HepG2 (cell line): ENCODE data around the gene ARAP3. TPM values are rescaled to one million over a fixed set of nuclear protein-coding genes. Genes with fewer than 3 reads are reported as not detected.

Experiments used
- ATM ChIP-seq: fragments of 450-650 bp; IDR thresholded peaks from 2 replicates; pipeline ENCODE4 v1.7.1; 2017; ENCODE audit warnings: mild to moderate bottlenecking, borderline replicate concordance
- BCLAF1 ChIP-seq: fragments of 450-650 bp; IDR thresholded peaks from 2 replicates; pipeline ENCODE4 v1.6.1; 2017; ENCODE audit warnings: mild to moderate bottlenecking
- BRD4 ChIP-seq: sonication (generic); formaldehyde crosslinking; IDR thresholded peaks from 2 replicates; pipeline ENCODE4 v1.4.0; 2020; ENCODE audit warnings: missing genetic modification reagents
- CENPBD1 ChIP-seq: sonication (generic); formaldehyde crosslinking; IDR thresholded peaks from 2 replicates; pipeline ENCODE4 v1.8.0; 2022; ENCODE audit warnings: missing genetic modification reagents, low read depth, mild to moderate bottlenecking, borderline replicate concordance
- GFI1 ChIP-seq: sonication (generic); formaldehyde crosslinking; IDR thresholded peaks from 2 replicates; pipeline ENCODE4 v1.5.0; 2020; ENCODE audit warnings: missing genetic modification reagents, mild to moderate bottlenecking, borderline replicate concordance
- HIC2 ChIP-seq: sonication (generic); formaldehyde crosslinking; IDR thresholded peaks from 2 replicates; pipeline ENCODE4 v1.9.0; 2022; ENCODE audit warnings: low read depth, missing genetic modification reagents
- HNF4G ChIP-seq, 2 experiments: sonication (generic) in 1 of 2; formaldehyde crosslinking in 1 of 2; IDR thresholded peaks; 2 replicates each; pipeline versions ENCODE4 v1.4.0 to v1.6.1; 2011 to 2020; ENCODE audit warnings: borderline replicate concordance in 2 of 2, low read depth in 2 of 2, mild to moderate bottlenecking in 2 of 2, low read length in 1 of 2, missing genetic modification reagents in 1 of 2, moderate library complexity in 1 of 2
- HOXA5 ChIP-seq: sonication (generic); formaldehyde crosslinking; IDR thresholded peaks from 2 replicates; pipeline ENCODE4 v1.4.0; 2020; ENCODE audit warnings: missing genetic modification reagents
- IKZF5 ChIP-seq: IDR thresholded peaks from 2 replicates; pipeline ENCODE4 v1.6.1; 2018; ENCODE audit warnings: missing genetic modification reagents, mild to moderate bottlenecking, missing compliant biosample characterization
- KDM3A ChIP-seq: IDR thresholded peaks from 2 replicates; pipeline ENCODE4 v1.6.1; 2018; ENCODE audit warnings: low read depth, missing compliant biosample characterization
- PPARG ChIP-seq: conservative IDR thresholded peaks from 2 replicates; pipeline ENCODE4 v1.6.1; 2016; ENCODE audit warnings: missing biosample characterization, missing genetic modification reagents
- RXRB ChIP-seq: IDR thresholded peaks from 2 replicates; pipeline ENCODE4 v1.6.1; 2016; ENCODE audit warnings: borderline replicate concordance, missing genetic modification reagents, missing compliant biosample characterization
- SAP130 ChIP-seq: IDR thresholded peaks from 2 replicates; pipeline ENCODE4 v1.6.1; 2016; ENCODE audit warnings: low read depth
- THAP8 ChIP-seq: sonication (generic); formaldehyde crosslinking; IDR thresholded peaks from 2 replicates; pipeline ENCODE4 v1.5.1; 2020; ENCODE audit warnings: missing genetic modification reagents, mild to moderate bottlenecking, borderline replicate concordance
- THYN1 ChIP-seq: sonication (generic); formaldehyde crosslinking; IDR thresholded peaks from 2 replicates; pipeline ENCODE4 v1.8.1; 2023; ENCODE audit warnings: low read depth, mild to moderate bottlenecking, moderate library complexity, missing genetic modification reagents, borderline replicate concordance
- U2AF2 ChIP-seq: fragments of 200-400 bp; formaldehyde crosslinking; IDR thresholded peaks from 2 replicates; pipeline ENCODE4 v1.6.1; 2017; ENCODE audit warnings: low read depth, mild to moderate bottlenecking, low read length
- ZBTB1 ChIP-seq: sonication (generic); formaldehyde crosslinking; IDR thresholded peaks from 2 replicates; pipeline ENCODE4 v1.4.0; 2020; ENCODE audit warnings: missing genetic modification reagents, borderline replicate concordance
- ZBTB34 ChIP-seq: sonication (generic); formaldehyde crosslinking; IDR thresholded peaks from 2 replicates; pipeline ENCODE4 v1.8.0; 2022; ENCODE audit warnings: mild to moderate bottlenecking, missing genetic modification reagents
- ZNF138 ChIP-seq: sonication (generic); formaldehyde crosslinking; IDR thresholded peaks from 2 replicates; pipeline ENCODE4 v1.5.0; 2020; ENCODE audit warnings: mild to moderate bottlenecking, low read depth, missing genetic modification reagents
- ZNF207 ChIP-seq: fragments of 450-650 bp; IDR thresholded peaks from 2 replicates; pipeline ENCODE4 v1.6.1; 2016; ENCODE audit warnings: antibody characterized with exemption, borderline replicate concordance
- ZNF558 ChIP-seq: sonication (generic); formaldehyde crosslinking; IDR thresholded peaks from 2 replicates; pipeline ENCODE4 v1.9.0; 2022; ENCODE audit warnings: mild to moderate bottlenecking, missing genetic modification reagents, borderline replicate concordance
- ZNF598 ChIP-seq: sonication (generic); formaldehyde crosslinking; IDR thresholded peaks from 2 replicates; pipeline ENCODE4 v1.5.1; 2020; ENCODE audit warnings: mild to moderate bottlenecking, missing genetic modification reagents, borderline replicate concordance
- polyA plus RNA-seq, 8 experiments: library from polyadenylated mRNA; depleted of rRNA in 3 of 8; stranded (reverse) in 7 of 8; unstranded in 1 of 8; fragments of >200 nt; fragmentation: Illumina TruSeq in 4 of 8; extraction: Trizol in 4 of 8; gene quantifications; 2 replicates each; pipeline versions ENCODE4 v1.2.1 to v1.2.3, GENCODE V29; 2011 to 2016; ENCODE audit warnings: low read depth in 4 of 8, missing spikeins in 1 of 8, mixed read lengths in 1 of 8; ENCODE audit not compliant: insufficient read depth in 1 of 8
- total RNA-seq, 5 experiments: library from RNA; depleted of rRNA; stranded (reverse); fragments of >200 nt; fragmentation: Illumina TruSeq; extraction: Trizol; gene quantifications; 2 replicates each; pipeline ENCODE4 v1.2.3, GENCODE V29; 2016; ENCODE audit warnings: low read depth in 1 of 5

Gene ARAP3
- total and polyA plus RNA-seq, 2 of the 13 experiments (the other 11 are each of a cell fraction or from before 2014, with no cell fraction given) = 0.25 TPM; not detected in 1

- TF ChIP-seq GFI1 (CRISPR knock-in tag) = 0 out of 2 replicates have a peak, but pooled peaks have one; percentile 38
- TF ChIP-seq U2AF2 = no peak
- no peak for TF ChIP-seq ZNF558 (CRISPR knock-in tag)
- no peak for TF ChIP-seq ZNF138 (CRISPR knock-in tag)
- no peak for TF ChIP-seq ZBTB34 (CRISPR knock-in tag)
- TF ChIP-seq ATM = no peak
- TF ChIP-seq CENPBD1 (CRISPR knock-in tag) = no peak
- TF ChIP-seq HOXA5 (CRISPR knock-in tag) = no peak
- no peak for TF ChIP-seq RXRB (CRISPR knock-in tag)
- TF ChIP-seq KDM3A = no peak
- no peak for TF ChIP-seq HIC2 (CRISPR knock-in tag)
- TF ChIP-seq HNF4G (IDR thresholded peaks at IDR 0.05; ENCODE audit: borderline replicate concordance, low read depth, low read length) = peak; percentile 61; the same call in 1 of the 2 replicates
- TF ChIP-seq HNF4G (CRISPR knock-in tag; IDR thresholded peaks at IDR 0.05; ENCODE audit: borderline replicate concordance, low read depth) = no peak
- no peak for TF ChIP-seq BCLAF1
- TF ChIP-seq IKZF5 = no peak
- no peak for TF ChIP-seq ZNF598 (CRISPR knock-in tag)
- TF ChIP-seq PPARG = 0 out of 2 replicates have a peak, but pooled peaks have one; percentile 17
- no peak for TF ChIP-seq THYN1
- TF ChIP-seq THAP8 = no peak
- TF ChIP-seq ZBTB1 (CRISPR knock-in tag) = no peak
- TF ChIP-seq SAP130 (CRISPR knock-in tag) = peak; percentile 59
- no peak for TF ChIP-seq BRD4
- TF ChIP-seq ZNF207 = no peak
Measured at GRCh38 chr5:141608557-141608956, 73.5 kb downstream of the ARAP3 start (continued).
